GM13977 (cell line): Measurements from ENCODE around the gene CDH8.

Source experiments
- DNase-seq: peaks from one replicate; pipeline ENCODE4 v3.0.0; 2012; ENCODE audit warnings: low spot score
- in situ Hi-C: fragments of 300-500 bp; cut with MboI; formaldehyde crosslinking; loops from one replicate; pipeline ENCODE4 v1.12.0; 2022; ENCODE audit warnings: low sequenced_read_pairs, low pct_unique_long_range_greater_than_20kb, mixed read lengths, inconsistent platforms; ENCODE audit not compliant: unreplicated experiment
- TF ChIP-seq, protein P1 (sequence below): IDR thresholded peaks from 2 replicates; pipeline ENCODE4 v1.5.1; 2012; ENCODE audit warnings: mild to moderate bottlenecking, control low read depth; ENCODE audit not compliant: insufficient read depth; ENCODE audit errors: extremely low read depth, missing control alignments

Gene CDH8

GRCh38 chr16:61909074-61909473 lies 127.2 kb downstream of the CDH8 start:
- TF ChIP-seq, protein P1, sequence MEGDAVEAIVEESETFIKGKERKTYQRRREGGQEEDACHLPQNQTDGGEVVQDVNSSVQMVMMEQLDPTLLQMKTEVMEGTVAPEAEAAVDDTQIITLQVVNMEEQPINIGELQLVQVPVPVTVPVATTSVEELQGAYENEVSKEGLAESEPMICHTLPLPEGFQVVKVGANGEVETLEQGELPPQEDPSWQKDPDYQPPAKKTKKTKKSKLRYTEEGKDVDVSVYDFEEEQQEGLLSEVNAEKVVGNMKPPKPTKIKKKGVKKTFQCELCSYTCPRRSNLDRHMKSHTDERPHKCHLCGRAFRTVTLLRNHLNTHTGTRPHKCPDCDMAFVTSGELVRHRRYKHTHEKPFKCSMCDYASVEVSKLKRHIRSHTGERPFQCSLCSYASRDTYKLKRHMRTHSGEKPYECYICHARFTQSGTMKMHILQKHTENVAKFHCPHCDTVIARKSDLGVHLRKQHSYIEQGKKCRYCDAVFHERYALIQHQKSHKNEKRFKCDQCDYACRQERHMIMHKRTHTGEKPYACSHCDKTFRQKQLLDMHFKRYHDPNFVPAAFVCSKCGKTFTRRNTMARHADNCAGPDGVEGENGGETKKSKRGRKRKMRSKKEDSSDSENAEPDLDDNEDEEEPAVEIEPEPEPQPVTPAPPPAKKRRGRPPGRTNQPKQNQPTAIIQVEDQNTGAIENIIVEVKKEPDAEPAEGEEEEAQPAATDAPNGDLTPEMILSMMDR: no peak
- no peak for DNase-seq
- in situ Hi-C loops: no loop called here

DNA sequence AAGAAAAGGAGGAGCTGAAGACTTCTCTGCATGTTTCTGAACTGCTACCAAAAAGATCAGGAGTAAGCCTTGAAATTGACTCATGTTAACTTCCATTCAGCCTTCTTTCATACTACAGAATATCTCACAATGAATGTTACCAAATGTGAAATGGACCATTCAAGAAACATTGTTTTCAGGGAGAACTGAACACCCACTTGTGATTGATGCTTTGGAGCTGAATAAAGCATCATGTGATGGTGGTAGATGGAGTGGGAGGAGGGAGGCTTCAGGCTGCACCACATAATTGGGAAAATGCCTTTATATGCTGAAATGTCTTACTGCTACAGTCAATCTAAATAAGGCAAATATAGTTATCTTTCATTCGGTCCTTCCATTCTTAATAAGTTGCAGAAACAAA lies 127.8 kb downstream of the CDH8 start:
- TF ChIP-seq, protein P1: no peak
- no peak for DNase-seq
- in situ Hi-C loops: no loop called here

- in situ Hi-C loops: no loop called here
- DNase-seq: no peak
- TF ChIP-seq, protein P1: no peak
These were observed 134.5 kb downstream of the CDH8 start for GRCh38 chr16:61901689-61902088.

DNA sequence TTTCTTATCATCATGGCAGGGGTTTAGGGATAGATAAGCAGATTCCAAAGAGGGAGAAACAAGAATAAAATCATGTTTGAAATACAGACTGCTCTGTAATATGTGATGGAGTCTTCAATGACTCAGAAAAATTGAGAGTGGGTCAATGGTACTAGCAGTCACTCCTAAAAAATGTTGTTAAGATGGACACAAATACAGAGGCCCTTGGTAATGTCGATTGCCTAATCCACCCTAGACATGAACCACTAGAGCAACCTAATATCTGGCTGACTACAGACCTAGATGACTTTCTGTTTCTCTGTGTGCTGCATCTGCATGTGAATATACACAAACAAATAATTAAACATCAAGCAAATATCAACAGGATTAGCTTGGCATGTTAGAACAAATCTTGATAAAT lies 135.8 kb downstream of the CDH8 start:
- TF ChIP-seq, protein P1: no peak
- in situ Hi-C loops: no loop called here
- DNase-seq: no peak

DNA sequence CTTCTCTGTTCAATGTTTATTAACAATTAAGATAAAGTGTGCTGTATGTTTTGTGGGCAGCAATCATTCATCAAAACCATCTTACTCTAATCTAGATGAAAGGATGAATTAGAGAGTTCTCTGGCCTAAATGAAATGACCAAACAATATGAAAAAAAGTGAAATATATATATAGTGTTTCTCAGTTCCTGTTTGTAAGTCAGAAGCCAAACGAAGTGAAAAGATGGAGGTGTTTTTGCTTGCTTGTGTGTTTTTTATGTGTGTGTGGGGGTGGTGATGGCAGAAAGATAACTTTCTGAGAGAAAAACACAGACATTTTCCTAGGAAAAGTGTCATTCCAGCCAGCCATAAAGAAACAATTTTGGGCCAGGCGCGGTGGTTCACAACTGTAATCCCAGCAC lies 138.6 kb downstream of the CDH8 start:
- TF ChIP-seq, protein P1: no peak
- in situ Hi-C loops: no loop called here
- no peak for DNase-seq

DNA sequence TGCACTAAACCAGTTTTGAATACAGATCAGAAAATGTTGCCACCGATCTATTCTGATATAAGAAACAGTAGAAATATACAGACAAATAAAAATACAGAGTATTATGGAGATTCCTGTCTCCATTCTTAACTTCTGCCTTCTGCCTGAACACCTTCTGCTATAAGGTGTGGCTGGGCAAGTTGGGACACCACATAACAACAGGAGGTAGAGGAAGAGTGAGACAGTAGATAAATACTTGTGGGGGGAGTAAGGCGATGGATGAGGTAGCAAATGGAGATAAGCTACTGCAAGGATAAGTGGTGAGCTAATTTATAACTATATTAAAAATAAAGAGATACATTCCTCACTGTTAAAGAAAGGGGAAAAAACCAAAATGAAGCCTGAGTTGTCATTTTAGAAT lies 143.7 kb downstream of the CDH8 start:
- in situ Hi-C loops: no loop called here
- TF ChIP-seq, protein P1: no peak

GRCh38 chr16:61891460-61891859 lies 144.8 kb downstream of the CDH8 start:
- TF ChIP-seq, protein P1: no peak
- no peak for DNase-seq
- in situ Hi-C loops: no loop called here

More for the DNA sequence above, 143.7 kb downstream of the CDH8 start:
- no peak for DNase-seq
